Suprapubic skin (tissue), 3 donors: ENCODE measurements around the gene PDXDC1.
"Not testable (repeated sequence)": the region's sequence is repeated elsewhere in the genome, so short reads cannot be mapped to it uniquely, and the experiment has no call there.

Experiments
- EP300 ChIP-seq: sonication (generic); formaldehyde crosslinking; IDR thresholded peaks from one replicate; pipeline ENCODE4 v1.6.1; 2017; ENCODE audit warnings: antibody characterized with exemption
- POLR2A ChIP-seq, 2 donors: fragments of 450-650 bp; IDR thresholded peaks; one replicate each; pipeline ENCODE4 v1.6.1; 2017; ENCODE audit warnings: antibody characterized with exemption in 2 of 2, mild to moderate bottlenecking in 2 of 2, moderate library complexity in 2 of 2
- TF ChIP-seq, protein P1 (sequence below), 2 donors: fragments of 200-600 bp in 1 of 2; fragments of 450-650 bp in 1 of 2; sonication (generic) in 1 of 2; IDR thresholded peaks; one replicate each; pipeline ENCODE4 v1.5.1; 2016 to 2019; ENCODE audit warnings: antibody characterized with exemption in 2 of 2, mild to moderate bottlenecking in 1 of 2, moderate library complexity in 1 of 2

DNA sequence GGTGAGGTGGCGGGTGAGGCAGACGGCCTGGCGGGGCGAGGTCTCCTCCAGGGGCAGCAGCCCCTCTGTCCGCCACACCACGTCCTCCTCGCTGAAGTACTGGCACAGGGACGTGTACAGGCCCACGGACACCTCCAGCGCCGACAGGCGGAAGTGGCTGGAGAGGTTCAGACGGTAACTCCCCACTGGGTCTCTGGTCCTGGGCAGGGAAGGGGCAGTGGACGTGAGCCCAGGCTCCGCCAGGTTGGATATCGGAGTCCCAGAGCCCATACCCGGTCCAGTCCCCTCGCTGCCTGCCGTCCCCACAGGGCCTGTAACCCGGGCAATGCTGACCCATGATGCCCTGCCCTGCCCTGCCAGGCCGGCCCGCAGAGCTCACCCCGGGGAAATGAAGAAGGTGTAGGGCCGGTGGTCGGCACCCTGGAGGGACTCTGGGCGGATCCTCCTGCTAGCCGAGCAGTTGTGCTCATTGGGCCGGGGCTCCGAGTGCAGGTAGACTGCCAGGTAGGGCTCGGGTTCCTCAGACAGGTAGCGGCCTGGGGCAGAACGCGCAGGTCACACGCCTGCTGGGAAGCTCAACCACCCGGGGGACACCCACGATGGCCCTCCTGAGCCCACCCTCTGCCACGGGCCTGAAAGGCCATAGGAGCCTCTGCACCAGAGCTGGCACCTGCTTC, 155.6 kb downstream of the PDXDC1 start:
- TF ChIP-seq POLR2A (IDR thresholded peaks at IDR 0.05); EP300: not testable (repeated sequence)
- TF ChIP-seq, protein P1, sequence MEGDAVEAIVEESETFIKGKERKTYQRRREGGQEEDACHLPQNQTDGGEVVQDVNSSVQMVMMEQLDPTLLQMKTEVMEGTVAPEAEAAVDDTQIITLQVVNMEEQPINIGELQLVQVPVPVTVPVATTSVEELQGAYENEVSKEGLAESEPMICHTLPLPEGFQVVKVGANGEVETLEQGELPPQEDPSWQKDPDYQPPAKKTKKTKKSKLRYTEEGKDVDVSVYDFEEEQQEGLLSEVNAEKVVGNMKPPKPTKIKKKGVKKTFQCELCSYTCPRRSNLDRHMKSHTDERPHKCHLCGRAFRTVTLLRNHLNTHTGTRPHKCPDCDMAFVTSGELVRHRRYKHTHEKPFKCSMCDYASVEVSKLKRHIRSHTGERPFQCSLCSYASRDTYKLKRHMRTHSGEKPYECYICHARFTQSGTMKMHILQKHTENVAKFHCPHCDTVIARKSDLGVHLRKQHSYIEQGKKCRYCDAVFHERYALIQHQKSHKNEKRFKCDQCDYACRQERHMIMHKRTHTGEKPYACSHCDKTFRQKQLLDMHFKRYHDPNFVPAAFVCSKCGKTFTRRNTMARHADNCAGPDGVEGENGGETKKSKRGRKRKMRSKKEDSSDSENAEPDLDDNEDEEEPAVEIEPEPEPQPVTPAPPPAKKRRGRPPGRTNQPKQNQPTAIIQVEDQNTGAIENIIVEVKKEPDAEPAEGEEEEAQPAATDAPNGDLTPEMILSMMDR (IDR thresholded peaks at IDR 0.05), result not testable (repeated sequence)
